HepG2 (cell line): ENCODE results near the gene TCF20. TPM values are rescaled to one million over a fixed set of nuclear protein-coding genes. Genes with fewer than 3 reads are reported as not detected.

Experiments
- ARHGAP35 ChIP-seq: sonication (generic); formaldehyde crosslinking; IDR thresholded peaks from 2 replicates; pipeline ENCODE4 v1.9.0; 2022; ENCODE audit warnings: mild to moderate bottlenecking, inconsistent platforms, moderate library complexity, missing genetic modification reagents, borderline replicate concordance
- BATF2 ChIP-seq: sonication (generic); formaldehyde crosslinking; IDR thresholded peaks from 2 replicates; pipeline ENCODE4 v1.8.0; 2022; ENCODE audit warnings: mild to moderate bottlenecking, missing genetic modification reagents, moderate library complexity
- DNMT1 ChIP-seq: sonication (generic); formaldehyde crosslinking; IDR thresholded peaks from 2 replicates; pipeline ENCODE4 v1.5.1; 2020; ENCODE audit warnings: mild to moderate bottlenecking, missing genetic modification reagents
- NAIF1 ChIP-seq: sonication (generic); formaldehyde crosslinking; IDR thresholded peaks from 2 replicates; pipeline ENCODE4 v1.5.0; 2020; ENCODE audit warnings: mild to moderate bottlenecking, missing genetic modification reagents, borderline replicate concordance
- POLR2A ChIP-seq, 2 experiments: IDR thresholded peaks; 2 replicates each; pipeline ENCODE4 v1.6.1; 2011; ENCODE audit warnings: low read depth in 2 of 2, low read length in 2 of 2, mild to moderate bottlenecking in 1 of 2, moderate library complexity in 1 of 2; ENCODE audit not compliant: insufficient read depth in 1 of 2
- RXRB ChIP-seq: IDR thresholded peaks from 2 replicates; pipeline ENCODE4 v1.6.1; 2016; ENCODE audit warnings: borderline replicate concordance, missing genetic modification reagents, missing compliant biosample characterization
- THAP11 ChIP-seq: IDR thresholded peaks from 2 replicates; pipeline ENCODE4 v1.6.1; 2016; ENCODE audit warnings: missing biosample characterization, missing genetic modification reagents
- ZFP36L1 ChIP-seq: sonication (generic); formaldehyde crosslinking; IDR thresholded peaks from 2 replicates; pipeline ENCODE4 v1.8.0; 2022; ENCODE audit warnings: mild to moderate bottlenecking, missing genetic modification reagents, moderate library complexity
- ZNF205 ChIP-seq: IDR thresholded peaks from 2 replicates; pipeline ENCODE4 v1.6.1; 2018; ENCODE audit warnings: missing biosample characterization, missing genetic modification reagents
- ZNF34 ChIP-seq: sonication (generic); formaldehyde crosslinking; IDR thresholded peaks from 2 replicates; pipeline ENCODE4 v1.4.0; 2020; ENCODE audit warnings: mild to moderate bottlenecking, missing genetic modification reagents, borderline replicate concordance
- ZNF468 ChIP-seq: sonication (generic); formaldehyde crosslinking; IDR thresholded peaks from 2 replicates; pipeline ENCODE4 v1.8.0; 2022; ENCODE audit warnings: mild to moderate bottlenecking, moderate library complexity, missing genetic modification reagents
- ZNF629 ChIP-seq: sonication (generic); formaldehyde crosslinking; conservative IDR thresholded peaks from 2 replicates; pipeline ENCODE4 v1.5.0; 2020; ENCODE audit warnings: missing genetic modification reagents
- ZNF878 ChIP-seq: sonication (generic); formaldehyde crosslinking; IDR thresholded peaks from 2 replicates; pipeline ENCODE4 v1.8.1; 2023; ENCODE audit warnings: mild to moderate bottlenecking, missing genetic modification reagents, moderate library complexity
- polyA plus RNA-seq, 8 experiments: library from polyadenylated mRNA; depleted of rRNA in 3 of 8; stranded (reverse) in 7 of 8; unstranded in 1 of 8; fragments of >200 nt; fragmentation: Illumina TruSeq in 4 of 8; extraction: Trizol in 4 of 8; gene quantifications; 2 replicates each; pipeline versions ENCODE4 v1.2.1 to v1.2.3, GENCODE V29; 2011 to 2016; ENCODE audit warnings: low read depth in 4 of 8, missing spikeins in 1 of 8, mixed read lengths in 1 of 8; ENCODE audit not compliant: insufficient read depth in 1 of 8
- total RNA-seq, 5 experiments: library from RNA; depleted of rRNA; stranded (reverse); fragments of >200 nt; fragmentation: Illumina TruSeq; extraction: Trizol; gene quantifications; 2 replicates each; pipeline ENCODE4 v1.2.3, GENCODE V29; 2016; ENCODE audit warnings: low read depth in 1 of 5
- TF ChIP-seq, protein P1 (sequence below): sonication (generic); formaldehyde crosslinking; IDR thresholded peaks from 2 replicates; pipeline ENCODE4 v1.5.0; 2020; ENCODE audit warnings: missing genetic modification reagents, mild to moderate bottlenecking, borderline replicate concordance
- TF ChIP-seq, protein P2 (sequence below): sonication (generic); formaldehyde crosslinking; IDR thresholded peaks from 2 replicates; pipeline ENCODE4 v1.5.1; 2020; ENCODE audit warnings: mild to moderate bottlenecking, missing genetic modification reagents, borderline replicate concordance
- TF ChIP-seq, protein P3 (sequence below): sonication (generic); formaldehyde crosslinking; IDR thresholded peaks from 2 replicates; pipeline ENCODE4 v1.4.0; 2020; ENCODE audit warnings: mild to moderate bottlenecking, missing genetic modification reagents

TCF20 gene
- total and polyA plus RNA-seq, 2 of the 13 experiments (the other 11 are each of a cell fraction or from before 2014, with no cell fraction given) = 12.8 to 23.7 TPM

- TF ChIP-seq, protein P1, sequence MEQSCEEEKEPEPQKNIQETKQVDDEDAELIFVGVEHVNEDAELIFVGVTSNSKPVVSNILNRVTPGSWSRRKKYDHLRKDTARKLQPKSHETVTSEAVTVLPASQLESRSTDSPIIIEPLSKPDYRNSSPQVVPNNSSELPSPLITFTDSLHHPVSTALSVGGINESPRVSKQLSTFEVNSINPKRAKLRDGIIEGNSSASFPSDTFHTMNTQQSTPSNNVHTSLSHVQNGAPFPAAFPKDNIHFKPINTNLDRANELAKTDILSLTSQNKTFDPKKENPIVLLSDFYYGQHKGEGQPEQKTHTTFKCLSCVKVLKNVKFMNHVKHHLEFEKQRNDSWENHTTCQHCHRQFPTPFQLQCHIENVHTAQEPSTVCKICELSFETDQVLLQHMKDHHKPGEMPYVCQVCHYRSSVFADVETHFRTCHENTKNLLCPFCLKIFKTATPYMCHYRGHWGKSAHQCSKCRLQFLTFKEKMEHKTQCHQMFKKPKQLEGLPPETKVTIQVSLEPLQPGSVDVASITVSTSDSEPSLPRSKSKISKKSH (CRISPR knock-in tag) = 0 out of 2 replicates have a peak, but pooled peaks have one; percentile 39
- TF ChIP-seq POLR2A (IDR thresholded peaks at IDR 0.05; ENCODE audit: insufficient read depth in 1 of 2, low read depth in 2 of 2, low read length in 2 of 2) = no peak
- peak; percentile 87; the same call in 1 of the 2 replicates for TF ChIP-seq ZFP36L1 (CRISPR knock-in tag)
- TF ChIP-seq ZNF629 (CRISPR knock-in tag) = peak; percentile 36; the same call in 1 of the 2 replicates
- TF ChIP-seq RXRB (CRISPR knock-in tag) = peak; percentile 99
- TF ChIP-seq ARHGAP35 (CRISPR knock-in tag) = no peak
- TF ChIP-seq, protein P2, sequence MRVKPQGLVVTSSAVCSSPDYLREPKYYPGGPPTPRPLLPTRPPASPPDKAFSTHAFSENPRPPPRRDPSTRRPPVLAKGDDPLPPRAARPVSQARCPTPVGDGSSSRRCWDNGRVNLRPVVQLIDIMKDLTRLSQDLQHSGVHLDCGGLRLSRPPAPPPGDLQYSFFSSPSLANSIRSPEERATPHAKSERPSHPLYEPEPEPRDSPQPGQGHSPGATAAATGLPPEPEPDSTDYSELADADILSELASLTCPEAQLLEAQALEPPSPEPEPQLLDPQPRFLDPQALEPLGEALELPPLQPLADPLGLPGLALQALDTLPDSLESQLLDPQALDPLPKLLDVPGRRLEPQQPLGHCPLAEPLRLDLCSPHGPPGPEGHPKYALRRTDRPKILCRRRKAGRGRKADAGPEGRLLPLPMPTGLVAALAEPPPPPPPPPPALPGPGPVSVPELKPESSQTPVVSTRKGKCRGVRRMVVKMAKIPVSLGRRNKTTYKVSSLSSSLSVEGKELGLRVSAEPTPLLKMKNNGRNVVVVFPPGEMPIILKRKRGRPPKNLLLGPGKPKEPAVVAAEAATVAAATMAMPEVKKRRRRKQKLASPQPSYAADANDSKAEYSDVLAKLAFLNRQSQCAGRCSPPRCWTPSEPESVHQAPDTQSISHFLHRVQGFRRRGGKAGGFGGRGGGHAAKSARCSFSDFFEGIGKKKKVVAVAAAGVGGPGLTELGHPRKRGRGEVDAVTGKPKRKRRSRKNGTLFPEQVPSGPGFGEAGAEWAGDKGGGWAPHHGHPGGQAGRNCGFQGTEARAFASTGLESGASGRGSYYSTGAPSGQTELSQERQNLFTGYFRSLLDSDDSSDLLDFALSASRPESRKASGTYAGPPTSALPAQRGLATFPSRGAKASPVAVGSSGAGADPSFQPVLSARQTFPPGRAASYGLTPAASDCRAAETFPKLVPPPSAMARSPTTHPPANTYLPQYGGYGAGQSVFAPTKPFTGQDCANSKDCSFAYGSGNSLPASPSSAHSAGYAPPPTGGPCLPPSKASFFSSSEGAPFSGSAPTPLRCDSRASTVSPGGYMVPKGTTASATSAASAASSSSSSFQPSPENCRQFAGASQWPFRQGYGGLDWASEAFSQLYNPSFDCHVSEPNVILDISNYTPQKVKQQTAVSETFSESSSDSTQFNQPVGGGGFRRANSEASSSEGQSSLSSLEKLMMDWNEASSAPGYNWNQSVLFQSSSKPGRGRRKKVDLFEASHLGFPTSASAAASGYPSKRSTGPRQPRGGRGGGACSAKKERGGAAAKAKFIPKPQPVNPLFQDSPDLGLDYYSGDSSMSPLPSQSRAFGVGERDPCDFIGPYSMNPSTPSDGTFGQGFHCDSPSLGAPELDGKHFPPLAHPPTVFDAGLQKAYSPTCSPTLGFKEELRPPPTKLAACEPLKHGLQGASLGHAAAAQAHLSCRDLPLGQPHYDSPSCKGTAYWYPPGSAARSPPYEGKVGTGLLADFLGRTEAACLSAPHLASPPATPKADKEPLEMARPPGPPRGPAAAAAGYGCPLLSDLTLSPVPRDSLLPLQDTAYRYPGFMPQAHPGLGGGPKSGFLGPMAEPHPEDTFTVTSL = peak; percentile 57; the same call in 1 of the 2 replicates
- TF ChIP-seq ZNF205 (CRISPR knock-in tag) = peak; percentile 92
- TF ChIP-seq ZNF878 (CRISPR knock-in tag) = 0 out of 2 replicates have a peak, but pooled peaks have one; percentile 29
- TF ChIP-seq, protein P3, sequence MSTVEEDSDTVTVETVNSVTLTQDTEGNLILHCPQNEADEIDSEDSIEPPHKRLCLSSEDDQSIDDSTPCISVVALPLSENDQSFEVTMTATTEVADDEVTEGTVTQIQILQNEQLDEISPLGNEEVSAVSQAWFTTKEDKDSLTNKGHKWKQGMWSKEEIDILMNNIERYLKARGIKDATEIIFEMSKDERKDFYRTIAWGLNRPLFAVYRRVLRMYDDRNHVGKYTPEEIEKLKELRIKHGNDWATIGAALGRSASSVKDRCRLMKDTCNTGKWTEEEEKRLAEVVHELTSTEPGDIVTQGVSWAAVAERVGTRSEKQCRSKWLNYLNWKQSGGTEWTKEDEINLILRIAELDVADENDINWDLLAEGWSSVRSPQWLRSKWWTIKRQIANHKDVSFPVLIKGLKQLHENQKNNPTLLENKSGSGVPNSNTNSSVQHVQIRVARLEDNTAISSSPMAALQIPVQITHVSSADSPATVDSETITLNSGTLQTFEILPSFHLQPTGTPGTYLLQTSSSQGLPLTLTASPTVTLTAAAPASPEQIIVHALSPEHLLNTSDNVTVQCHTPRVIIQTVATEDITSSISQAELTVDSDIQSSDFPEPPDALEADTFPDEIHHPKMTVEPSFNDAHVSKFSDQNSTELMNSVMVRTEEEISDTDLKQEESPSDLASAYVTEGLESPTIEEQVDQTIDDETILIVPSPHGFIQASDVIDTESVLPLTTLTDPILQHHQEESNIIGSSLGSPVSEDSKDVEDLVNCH (CRISPR knock-in tag) = 0 out of 2 replicates have a peak, but pooled peaks have one; percentile 57
- TF ChIP-seq BATF2 (CRISPR knock-in tag) = no peak
- no peak for TF ChIP-seq DNMT1
- TF ChIP-seq ZNF468 = no peak
- peak; percentile 96 for TF ChIP-seq ZNF34 (CRISPR knock-in tag)
- no peak for TF ChIP-seq NAIF1 (CRISPR knock-in tag)
- peak; percentile 77; the same call in 1 of the 2 replicates for TF ChIP-seq THAP11
Measured at GRCh38 chr22:42313804-42314581, 43.5 kb upstream of the TCF20 start (continued).
